Measurements from ENCODE around the gene FAM151A.

Gene FAM151A

DNA sequence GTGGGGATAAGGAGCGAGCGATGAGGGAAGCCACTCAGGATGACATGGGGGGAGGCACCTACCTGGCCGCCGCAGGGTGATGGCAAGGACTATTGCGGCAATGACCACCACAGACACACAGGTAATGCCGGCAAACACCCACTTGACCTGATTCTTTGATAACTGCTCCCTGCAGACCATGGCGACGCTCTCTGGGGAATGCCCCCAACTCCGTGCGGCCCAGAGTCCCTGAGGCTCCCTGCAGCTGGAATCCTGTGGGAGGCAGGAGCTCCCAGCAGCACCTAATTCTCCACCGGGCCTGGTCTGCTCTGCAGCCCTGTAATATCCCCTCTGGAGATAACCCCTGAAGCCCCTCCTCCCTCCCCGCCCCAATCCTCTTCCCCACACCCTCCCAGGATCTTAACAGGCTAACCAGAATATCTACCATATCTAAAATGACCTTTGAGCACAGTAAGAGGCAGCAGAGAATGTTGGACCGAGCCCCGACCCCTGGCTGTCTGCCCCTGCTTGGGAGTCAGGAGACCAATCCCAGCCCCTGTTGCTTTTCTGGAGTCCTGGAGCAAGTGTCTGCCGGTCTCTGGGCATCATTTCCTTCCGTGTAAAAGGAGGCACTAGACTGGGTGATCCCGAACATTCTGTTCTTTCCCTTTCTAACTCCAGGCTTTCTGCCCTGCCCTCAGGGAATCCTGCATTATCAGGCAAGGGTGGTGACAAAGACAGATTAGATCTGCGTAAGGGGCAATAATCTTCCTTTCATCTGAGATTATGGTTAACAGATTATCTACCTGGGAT lies at the start of gene FAM151A:
Gene FAM151A (minus strand): TSS at position 310 of the 792 bp plus-strand sequence. CDS start 130 bp downstream, at position 180.
- no peak for DNase-seq (ENCODE audit: low read depth in 2 of 2)

DNA sequence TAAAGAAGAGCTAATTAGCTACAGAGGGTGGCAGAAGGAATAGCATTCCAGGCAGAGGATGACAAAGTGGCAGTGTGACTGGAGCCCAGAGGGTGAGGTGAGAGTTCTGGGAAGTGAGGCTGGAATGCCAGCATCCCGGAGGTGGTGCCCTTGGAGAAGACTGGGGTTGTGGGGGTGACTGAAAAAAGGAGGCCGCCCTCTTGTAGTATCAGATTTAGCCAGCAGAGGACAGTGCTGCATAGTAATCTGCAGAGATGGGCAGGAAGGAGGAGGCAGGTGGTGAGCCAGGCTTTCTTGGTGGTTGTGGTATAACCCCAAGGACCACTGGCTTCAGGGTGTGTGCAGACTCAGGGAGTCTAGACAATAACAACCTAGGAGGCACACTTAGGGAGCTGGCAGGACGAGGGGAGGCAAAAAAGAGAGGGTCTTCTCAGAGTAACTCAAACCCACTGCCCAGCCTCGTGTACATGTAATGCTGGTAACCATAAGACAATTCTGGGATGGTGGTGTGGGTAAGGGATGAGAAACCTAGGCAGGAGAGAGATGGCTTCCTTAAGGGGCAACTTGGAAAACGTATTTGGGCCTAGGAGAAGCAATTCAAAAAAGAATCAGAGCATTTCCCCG lies 48.8 kb upstream of the FAM151A start:
- peak; percentile 27 to 38 for DNase-seq (ENCODE audit: low read depth in 2 of 2)

DNA sequence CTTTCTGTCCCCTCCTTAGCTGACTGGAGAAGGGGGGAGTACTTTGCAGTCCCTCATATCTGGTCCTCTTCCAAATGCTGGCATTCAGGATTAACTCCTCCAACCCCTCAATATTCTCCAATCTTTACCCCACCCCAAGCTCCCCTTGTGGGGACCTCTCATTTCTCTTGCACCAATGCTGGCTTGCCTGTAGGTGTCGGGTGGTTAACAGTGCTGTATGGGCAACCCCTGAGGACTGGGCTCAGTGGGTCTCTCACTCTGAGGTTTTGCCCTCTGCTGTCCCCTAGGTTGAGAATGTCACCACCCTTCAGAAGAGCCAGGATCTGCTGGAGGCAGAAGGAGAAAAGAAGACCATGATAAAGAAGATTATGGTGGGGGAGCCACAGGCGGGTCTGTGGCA lies 45.2 kb upstream of the FAM151A start:
- DNase-seq (ENCODE audit: low read depth in 2 of 2) = no peak

DNA sequence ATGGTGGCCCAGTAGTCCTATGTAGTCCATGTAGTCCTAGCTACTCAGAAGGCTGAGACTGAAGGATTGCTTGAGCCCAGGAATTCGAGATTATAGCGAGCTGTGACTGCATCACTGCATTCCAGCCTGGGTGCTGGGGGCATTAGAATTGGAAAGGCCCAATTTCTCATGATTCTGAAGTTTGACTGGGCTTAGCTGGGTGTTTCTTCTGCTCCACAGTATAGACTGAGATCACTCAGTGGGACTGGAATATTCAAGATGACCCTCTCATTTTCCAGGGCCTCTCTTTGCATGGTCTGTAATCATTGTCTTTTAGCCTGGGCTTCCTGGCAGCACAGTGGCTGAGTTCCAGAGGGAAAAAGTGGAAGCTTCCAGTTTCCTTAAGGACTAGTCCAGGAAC lies 44.5 kb upstream of the FAM151A start:
- no peak for DNase-seq (ENCODE audit: low read depth in 2 of 2)

DNA sequence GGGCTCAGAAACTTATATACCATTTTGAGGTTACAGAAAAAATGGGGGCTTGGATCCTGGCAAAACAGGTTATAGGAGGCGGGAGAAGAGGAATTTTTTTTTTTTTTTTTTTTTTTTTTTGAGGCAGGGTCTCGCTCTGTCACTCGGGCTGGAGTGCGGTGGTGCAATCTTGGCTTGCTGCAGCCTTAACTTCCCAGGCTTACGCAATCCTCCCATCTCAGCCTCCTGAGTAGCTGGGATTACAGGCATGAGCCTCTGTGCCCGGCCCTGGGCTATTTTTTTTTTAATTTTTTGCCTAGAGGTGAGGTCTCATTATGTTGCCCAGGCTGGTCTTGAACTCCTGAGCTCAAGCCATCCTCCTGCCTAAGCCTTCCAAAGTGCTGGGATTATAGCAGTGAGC lies 43.0 kb upstream of the FAM151A start:
- DNase-seq (ENCODE audit: low read depth in 2 of 2) = no peak

DNA sequence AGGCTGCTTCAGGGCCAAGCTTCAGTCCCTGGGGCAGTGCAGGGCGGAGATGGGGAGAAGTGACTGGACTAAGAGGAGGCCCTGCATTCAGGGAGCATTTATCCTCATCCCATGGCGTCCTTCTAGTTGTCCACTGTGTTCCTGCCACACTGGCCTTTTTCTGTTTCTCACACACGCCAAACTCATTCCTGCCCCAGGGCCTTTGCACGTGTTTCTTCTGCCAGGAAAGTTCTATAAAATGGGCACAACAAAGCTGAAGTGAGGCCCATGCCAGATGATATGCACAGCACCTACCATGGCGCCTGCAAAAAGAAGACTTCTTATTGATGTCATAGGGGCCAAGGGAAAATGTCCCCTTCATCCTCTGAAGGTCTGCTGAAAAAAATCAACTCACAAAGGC lies 42.5 kb upstream of the FAM151A start:
- DNase-seq (ENCODE audit: low read depth in 2 of 2) = no peak

DNA sequence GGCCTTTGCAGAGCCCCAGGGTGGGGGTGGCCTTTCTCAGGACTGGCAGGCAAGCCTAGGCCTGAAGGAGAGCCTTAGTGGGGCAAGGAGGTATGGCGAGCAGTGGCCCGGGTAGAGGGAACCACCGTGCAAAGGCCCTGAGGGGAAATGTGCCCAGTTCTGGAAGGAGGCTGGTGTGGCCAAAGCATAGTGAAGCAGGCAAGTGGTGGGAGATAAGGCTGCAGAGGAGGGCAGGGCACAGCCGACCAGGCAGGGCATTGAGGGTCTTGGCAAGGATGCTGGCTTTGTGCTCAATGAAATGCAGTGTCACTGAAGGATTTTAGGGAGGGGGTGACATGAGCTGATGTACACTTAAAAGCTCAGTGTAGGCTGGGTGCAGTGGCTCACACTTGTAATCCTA lies 41.0 kb upstream of the FAM151A start:
- DNase-seq (ENCODE audit: low read depth in 2 of 2) = no peak

DNA sequence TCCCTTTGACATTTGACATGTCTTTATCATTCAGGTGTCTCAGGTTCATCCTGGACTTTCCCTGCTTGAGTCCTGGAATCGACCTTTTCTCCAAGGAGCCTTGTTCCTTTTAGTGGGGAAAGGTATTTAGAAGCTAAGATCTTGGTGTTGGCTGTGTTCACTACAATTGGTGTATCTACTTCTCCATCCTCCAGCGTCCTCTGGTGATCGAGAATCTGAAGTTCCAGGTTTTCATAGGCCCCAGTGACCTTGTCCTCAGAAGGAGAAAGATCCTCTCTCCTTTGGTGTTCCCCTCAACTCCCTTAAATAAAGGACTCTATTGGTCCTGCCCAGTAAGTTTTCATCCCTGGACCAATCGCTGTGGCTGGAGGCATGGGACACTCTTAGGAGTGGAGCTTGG lies 40.4 kb upstream of the FAM151A start:
- DNase-seq (ENCODE audit: low read depth in 2 of 2) = no peak

DNA sequence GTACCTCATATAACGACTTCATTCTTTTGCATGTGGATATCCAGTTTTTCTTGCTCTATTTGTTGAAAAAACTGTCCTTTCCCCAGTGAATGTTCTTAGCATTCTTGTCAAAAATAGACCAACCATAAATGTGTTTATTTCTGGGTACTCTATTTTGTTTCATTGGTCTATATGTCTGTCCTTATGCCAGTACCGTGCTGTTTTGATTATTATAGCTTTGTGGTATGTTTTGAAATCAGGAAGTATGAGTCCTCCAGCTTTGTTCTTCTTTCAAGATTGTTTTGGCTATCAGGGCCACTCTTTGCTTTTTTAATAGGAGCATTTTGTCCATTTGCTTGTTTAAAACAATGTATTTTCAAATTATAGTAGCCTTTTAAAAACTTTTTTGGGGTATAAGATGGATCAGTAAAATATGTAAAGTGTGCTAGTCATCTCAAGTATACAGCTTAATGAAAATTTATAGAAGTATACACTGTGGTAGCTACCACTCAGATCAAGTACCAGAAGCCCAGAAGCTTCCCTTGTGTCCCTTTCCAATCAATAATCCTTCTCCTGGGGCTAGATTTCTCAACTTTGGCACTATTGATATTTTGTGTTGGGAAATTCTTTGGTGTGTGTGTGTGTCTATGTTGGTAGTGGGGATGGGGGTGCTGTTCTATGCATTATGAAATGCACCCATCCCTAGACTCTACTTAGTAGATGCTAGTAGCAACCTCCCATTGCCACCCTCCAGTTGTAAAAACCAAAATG lies 35.0 kb upstream of the FAM151A start:
- DNase-seq (ENCODE audit: low read depth in 2 of 2) = no peak

DNA sequence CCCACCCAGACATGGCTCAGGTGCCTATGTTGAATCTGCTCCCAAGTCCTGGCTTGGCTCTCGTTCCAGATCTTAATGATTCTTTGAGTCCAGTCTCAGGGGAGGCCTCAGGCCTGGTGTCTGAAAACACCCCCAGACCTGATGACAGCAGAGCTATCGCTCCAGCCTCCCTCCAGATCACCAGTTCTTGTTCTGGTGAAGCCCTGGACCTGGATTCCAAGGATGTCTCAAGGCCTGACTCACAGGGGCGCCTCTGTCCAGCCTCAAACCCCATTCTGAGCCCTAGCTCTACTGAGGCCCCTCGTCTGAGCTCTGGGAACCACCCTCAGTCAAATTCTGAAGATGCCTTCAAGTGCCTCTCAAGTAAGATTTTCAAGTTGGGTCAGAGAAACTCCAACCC lies 29.7 kb upstream of the FAM151A start:
- no peak for DNase-seq (ENCODE audit: low read depth in 2 of 2)

DNA sequence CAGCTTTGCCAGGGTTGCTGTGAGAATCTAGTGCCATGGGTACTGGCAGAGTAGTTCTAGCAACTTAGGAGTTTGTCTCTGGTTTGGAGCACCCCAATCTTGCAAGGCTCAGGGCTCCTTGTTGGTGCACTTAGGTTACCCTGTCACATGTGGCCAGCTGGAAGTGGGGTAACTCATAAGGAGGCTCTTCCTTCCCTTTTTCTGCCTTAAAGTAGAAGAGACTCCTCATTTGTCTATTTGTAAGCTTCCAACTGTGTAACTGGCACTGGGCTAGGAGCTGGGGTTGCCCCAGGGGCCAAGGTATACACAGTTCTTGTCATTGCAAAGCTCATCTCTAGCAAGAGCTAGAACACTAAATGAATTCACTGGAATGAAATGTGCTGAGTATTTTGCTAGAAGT lies 28.8 kb upstream of the FAM151A start:
- no peak for DNase-seq (ENCODE audit: low read depth in 2 of 2)

DNA sequence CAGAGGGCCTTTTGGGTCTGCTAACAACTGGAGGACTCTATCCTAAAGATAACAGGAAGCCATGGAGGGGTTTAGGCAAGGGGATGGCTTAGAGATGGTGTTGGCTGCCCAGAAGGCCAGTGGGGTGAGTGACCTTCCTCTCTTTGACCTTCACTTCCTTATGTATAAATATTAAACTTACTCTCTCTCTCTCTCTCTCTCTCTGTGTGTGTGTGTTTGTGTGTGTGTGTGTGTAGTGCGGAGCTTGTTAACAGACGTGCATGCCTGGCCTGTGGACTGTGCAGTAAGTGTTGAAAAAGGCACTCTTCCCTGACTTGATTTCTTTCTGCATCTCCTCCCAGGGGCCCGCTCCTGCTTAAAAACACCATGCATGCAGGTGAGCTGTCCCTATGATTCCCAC lies 28.3 kb upstream of the FAM151A start:
- DNase-seq (ENCODE audit: low read depth in 2 of 2) = no peak

DNA sequence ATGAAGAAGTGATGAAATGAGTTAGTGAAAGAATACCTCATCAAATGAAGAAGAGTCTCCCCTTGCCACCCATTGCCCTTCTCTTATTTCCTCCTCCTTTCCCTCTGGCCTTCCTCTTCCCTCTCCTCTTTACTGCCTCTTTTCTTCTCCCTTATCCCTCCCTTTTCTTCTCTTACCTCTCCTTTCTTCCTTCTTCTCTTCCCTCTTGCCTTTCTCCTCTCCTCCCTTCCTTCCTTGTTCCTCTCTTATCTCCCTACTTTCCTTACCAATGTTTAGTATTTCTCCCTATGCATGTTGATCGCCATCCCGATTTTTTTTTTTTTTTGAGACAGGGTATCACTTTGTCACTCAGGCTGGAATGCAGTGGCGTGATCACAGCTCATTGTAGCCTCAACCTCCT lies 27.1 kb upstream of the FAM151A start:
- DNase-seq (ENCODE audit: low read depth in 2 of 2) = no peak

DNA sequence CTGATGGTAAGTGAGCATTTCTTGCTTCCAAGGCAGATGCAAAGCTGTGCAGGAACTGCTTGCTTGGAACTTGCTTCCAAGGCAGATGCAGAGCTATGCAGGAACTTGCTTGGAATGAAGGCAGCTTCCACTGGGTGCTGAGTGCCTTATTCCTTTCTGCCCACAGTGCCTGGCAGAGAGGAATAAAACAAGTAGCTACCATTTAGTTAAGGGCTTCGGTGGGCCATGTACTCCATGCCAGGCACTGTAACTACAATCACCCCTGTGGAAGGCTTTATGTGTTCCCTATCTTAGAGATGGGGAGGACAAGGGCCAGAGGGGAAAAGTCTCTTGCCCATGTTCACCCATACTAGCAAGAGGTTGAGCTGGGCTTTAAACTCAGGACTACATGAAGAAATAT lies 26.6 kb upstream of the FAM151A start:
- DNase-seq (ENCODE audit: low read depth in 2 of 2) = no peak

DNA sequence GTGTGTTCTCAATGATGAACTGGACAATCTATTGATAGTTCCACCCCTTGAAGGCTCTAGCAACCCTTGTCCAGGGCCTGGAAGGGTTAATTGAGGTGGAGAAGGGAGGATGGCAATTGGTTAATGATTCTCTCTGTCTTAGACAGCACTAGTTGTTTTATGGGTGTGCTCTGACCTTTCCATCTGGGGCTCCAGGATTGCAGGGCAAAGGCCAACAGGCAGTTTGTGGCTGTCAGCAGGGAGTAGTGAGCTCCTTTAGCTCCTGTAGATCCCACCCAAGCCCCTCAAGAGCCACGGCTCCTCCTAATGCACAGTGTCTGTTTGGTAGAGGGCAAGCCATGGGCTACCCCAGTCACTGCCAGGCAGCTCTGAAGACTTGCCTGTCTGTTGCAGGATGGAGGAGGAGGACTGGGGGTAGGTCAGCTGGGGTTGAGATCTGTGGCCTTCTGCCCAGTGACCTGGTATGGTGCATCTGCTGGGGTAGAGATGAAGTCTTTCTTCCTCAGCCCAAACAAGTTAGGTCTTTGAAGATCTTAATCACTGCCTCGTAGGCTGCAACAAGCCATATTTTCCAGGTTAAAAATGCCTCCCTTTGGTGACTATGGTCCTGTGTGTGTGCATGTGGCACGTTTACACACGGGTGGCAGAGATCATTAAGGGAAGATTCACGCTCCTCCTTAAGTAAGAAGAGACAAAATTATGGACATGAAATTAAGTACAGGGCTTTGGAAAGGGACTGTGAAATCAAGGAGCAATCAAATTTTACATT lies 26.0 kb upstream of the FAM151A start:
- no peak for DNase-seq (ENCODE audit: low read depth in 2 of 2)

DNA sequence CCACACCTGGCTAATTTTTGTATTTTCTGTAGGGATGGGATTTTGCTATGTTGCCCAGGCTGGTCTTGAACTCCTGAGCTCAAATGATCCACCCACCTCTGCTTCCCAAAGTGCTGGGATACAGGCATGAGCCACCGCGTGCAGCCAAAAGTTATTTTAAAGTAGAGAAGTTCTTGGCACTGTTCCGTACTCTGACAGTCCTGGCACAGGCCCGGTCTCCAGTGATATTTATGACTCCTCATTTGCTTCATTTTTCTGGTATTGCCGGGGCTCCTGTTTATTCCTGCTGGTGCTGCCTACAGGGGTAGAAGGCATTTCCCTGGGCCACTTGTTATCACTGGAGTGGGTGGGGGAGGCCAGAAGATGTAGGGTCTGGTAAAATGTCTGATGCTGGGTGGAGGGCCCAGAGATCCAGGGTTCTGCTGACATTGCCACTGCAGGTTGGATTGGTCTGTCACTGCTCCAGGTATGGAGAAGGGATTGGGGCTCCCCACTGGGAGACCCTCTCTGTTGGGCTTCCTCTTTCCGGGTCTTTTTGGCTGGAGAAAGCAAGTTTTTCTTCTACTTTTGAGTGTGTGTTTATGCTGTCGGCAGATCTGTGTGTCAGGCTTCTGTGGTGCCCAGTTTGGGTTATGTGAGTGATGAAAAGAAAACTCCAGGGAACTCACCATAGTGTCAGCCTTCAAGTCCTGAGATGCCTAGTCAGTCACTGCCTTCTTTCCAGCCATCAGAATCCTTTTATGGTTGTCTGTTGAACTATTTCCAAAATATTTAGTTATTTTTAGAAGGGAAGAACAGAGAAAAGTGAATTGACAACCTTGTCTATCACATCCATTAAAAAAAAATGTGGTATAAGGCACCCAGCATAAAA lies 22.7 kb upstream of the FAM151A start:
- DNase-seq (ENCODE audit: low read depth in 2 of 2) = no peak

DNA sequence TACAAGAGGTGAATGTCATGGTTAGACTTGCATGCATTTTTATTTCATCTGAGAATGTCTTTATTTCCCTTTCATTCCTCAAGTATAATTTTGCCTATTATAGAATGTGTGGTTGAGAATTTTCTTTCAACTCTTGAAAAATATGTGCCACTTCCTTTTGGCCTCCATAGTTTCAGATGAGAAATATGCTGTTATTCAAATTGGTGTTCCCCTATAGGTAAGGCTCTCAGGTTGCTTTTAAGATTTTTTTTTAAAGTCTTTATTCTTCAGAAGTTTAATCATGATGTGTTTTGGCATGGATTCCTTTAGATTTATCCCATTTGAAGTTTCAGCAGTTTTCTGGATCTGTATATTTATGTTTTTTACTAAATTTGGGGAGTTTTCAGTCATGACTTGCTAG lies 20.4 kb upstream of the FAM151A start:
- DNase-seq (ENCODE audit: low read depth in 2 of 2) = no peak

DNA sequence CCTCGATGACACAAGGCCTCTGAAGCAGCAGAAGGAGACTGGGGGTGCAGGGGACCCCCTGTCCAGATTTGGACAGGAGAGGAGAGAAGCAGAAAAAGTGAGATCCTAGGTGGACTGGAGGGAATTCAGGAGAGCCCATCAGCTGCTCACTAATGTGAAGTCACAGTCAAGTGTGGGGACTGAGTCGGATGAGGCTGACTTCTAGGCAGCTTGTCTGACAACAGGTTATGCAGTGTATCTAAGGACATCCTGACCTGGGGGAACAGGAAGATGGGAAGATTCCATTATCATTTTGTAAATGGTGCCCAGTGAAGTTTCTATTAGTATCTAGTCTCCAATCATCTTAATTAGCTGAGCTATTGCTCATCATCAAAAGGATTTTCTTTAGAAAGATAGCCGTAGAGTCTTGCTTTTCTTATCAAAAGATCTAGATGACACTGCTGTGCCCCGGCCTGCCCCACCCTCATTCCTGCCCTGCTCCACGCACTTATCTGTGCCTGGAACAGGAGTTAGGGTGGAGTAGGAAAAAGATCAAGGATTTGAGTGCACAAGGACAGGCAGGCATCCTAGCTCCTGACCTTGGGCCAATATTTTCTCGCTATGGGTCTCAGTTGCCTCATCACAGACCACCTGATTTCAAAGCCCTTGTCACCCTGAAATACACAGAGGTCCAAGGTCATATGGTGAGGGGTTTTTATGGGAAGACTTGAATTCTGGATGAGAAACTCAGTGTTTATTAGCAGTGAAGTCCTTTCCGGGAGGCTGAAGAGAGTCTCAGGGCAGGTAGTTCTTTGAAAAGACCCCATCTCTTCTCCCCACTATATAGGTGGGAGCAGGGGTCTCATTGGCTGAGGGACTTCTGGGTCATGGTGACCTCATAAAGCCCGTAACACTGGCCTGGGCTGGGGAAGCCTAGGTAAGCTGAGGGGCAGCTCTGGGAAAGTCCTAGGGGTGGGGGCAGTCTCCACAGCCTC lies 17.8 kb upstream of the FAM151A start, which contains the start of gene MROH7:
Gene MROH7 (plus strand): TSS at position 924 of the 974 bp plus-strand sequence. CDS start 11,141 bp downstream, outside the sequence.
- no peak for DNase-seq (ENCODE audit: low read depth in 2 of 2)

DNA sequence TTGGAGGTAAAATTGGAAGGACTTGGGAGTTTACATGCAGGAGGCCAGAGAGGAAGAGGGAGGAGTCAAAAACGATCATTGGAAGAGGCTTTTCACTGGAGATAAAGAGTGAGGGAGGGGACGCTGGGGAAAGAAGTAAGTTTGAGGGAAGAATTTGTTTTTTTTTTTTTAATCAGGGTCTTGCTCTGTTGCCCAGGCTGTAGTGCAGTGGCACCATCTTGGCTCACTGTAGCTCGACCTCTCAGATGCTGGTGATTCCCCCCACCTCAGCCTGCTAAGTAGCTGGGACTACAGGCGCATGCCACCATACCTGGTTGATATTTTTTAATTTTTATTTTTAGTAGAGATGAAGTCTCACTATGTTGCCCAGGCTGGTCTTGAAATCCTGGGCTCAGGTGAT lies 17.0 kb upstream of the FAM151A start:
- DNase-seq (ENCODE audit: low read depth in 2 of 2) = no peak
